Urinary bladder (tissue), 4 donors: ENCODE results near the gene APCDD1L. TPM values are rescaled to one million over a fixed set of nuclear protein-coding genes. Genes with fewer than 3 reads are reported as not detected.

Experiments
- DNase-seq: peaks from one replicate; pipeline ENCODE4 v3.0.0-alpha.2; 2015; ENCODE audit errors: extremely low spot score
- H3K27ac ChIP-seq: one replicate; pipeline ENCODE4 v1.5.1; 2013; ENCODE audit warnings: low read depth, mild to moderate bottlenecking, moderate library complexity
- H3K36me3 ChIP-seq: one replicate; pipeline ENCODE4 v1.6.1; 2013; ENCODE audit warnings: mild to moderate bottlenecking, moderate library complexity; ENCODE audit not compliant: insufficient read depth
- H3K4me1 ChIP-seq: one replicate; pipeline ENCODE4 v1.6.1; 2013; ENCODE audit warnings: mild to moderate bottlenecking, moderate library complexity; ENCODE audit not compliant: insufficient read depth
- H3K4me3 ChIP-seq: one replicate; pipeline ENCODE4 v1.5.1; 2013; ENCODE audit warnings: low read depth, low read length
- WGBS: extraction: QIAGEN DNeasy Blood & Tissue Kit; methylation state at CpG from one replicate; pipeline ENCODE4 v1.1.7; 2013; 5-methylcytosine and 5-hydroxymethylcytosine counted together
- polyA plus RNA-seq: library from polyadenylated mRNA; stranded (reverse); fragments of 200-250 nt; gene quantifications from one replicate; pipeline ENCODE4 v1.2.3, GENCODE V29; 2013
- total RNA-seq: library from RNA; depleted of rRNA; stranded (reverse); fragments of >200 nt; gene quantifications from one replicate; pipeline ENCODE4 v1.2.3, GENCODE V29; 2014
- donor health status: healthy with polysubstance abuse.
- donor health status: healthy.

Gene APCDD1L
- total and polyA plus RNA-seq, 2 donors: 3.9 to 5.6 TPM

DNA sequence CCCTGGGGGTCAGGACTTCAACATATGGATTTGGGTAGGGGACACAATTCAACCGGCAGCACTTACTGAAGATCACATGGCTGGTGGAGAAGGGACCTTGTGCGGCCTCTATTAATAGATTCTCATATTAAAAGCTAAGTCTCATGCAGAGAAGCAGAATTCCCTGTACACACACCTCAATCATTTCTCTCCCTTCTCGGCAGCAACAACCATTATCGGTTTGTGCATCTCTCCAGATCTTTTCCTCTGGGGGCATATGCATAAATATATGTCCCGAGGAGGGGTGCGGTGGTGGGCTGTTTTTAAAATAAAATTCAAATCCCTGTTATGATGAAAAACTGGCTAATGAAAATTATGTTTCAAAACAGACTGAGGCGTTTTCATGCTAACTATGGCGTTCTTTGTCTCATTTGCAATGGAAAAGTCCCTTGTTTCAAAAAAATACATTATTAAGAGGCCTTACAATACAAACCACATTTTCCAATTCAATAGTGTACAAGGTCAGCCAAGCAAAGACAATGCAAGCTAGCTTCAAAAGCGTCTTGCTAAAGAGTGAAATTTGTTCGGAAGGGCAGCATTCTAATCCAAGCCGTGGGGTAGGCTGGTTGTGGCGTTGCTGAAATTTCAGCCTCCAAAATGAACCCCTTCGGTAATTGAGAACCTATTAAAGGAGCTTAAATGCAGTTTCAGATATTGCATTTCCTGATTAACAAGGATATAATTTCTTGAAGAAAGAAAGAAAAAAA is 17.3 kb downstream of the APCDD1L start:
- Histone ChIP-seq H3K4me1 (no peaks in the 10 kb centered on the region), H3K36me3 (no peaks in the 10 kb centered on the region), H3K27ac (no peak overlapping the region), H3K4me3 (no peak overlapping the region)
- WGBS: 93% methylated on average over 13 of the region's 13 CpGs
- no peak for DNase-seq

- WGBS: 92% methylated on average over 16 of the region's 16 CpGs
- Histone ChIP-seq H3K36me3 (no peaks in the 10 kb centered on the region), H3K4me3 (no peak overlapping the region), H3K4me1 (no peaks in the 10 kb centered on the region), H3K27ac (no peak overlapping the region)
- DNase-seq: no peak
These were observed 18.0 kb downstream of the APCDD1L start for GRCh38 chr20:58497076-58497641.

GRCh38 chr20:58496429-58496769 is 18.8 kb downstream of the APCDD1L start:
- Histone ChIP-seq H3K36me3 (no peaks in the 10 kb centered on the region), H3K4me1 (no peaks in the 10 kb centered on the region), H3K4me3 (no peak overlapping the region), H3K27ac (no peak overlapping the region)
- WGBS: 97% methylated on average over 6 of the region's 6 CpGs
- DNase-seq: no peak

DNA sequence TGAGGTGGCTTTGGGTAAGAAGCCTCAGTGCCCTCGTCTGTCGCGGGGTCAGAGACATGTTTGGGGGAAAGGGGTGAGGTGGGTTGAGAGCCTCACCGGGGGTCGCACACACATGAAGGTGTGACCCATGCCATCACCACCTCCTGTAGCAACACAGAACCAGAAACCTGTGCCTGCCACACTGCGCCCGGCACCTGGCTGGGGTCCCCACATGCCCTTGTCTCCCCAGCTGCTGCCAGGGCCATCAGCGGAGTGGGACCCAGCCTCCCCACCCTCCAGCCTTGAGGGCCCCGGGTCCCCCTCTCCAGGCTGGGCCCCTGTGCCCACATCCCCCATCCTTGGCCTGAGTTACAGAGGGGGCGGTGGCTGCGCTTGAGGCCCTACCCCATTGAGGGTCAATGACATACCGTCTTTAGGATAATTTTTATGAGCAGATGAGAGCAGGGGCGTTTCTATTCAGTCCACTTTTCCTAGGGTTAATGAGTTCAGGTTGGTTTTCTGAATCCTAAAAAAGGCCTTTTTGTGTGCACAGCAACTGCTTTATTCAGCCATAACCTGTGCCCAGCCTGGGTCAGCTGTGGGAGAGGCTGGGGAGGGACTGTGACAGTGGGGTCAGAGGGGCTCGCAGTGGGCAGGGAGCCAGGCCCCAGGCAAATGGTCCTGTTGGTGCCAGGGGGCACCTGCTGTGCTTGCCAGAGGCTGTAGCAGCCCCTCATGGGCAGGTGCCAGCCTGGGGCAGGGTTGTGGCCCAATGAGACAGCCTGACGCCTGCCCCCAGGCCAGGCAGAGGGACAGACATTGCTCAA is 19.4 kb downstream of the APCDD1L start:
- 94% methylated on average over 15 of the region's 15 CpGs for WGBS
- H3K4me1 ChIP-seq: no peaks in the 10 kb centered on the region
- no peaks in the 10 kb centered on the region for H3K36me3 ChIP-seq
- H3K4me3 ChIP-seq: no peak overlapping the region
- DNase-seq: no peak
- no peak overlapping the region for H3K27ac ChIP-seq

- Histone ChIP-seq H3K36me3 (no peaks in the 10 kb centered on the region), H3K4me3 (no peak overlapping the region), H3K27ac (no peak overlapping the region), H3K4me1 (no peaks in the 10 kb centered on the region)
- no peak for DNase-seq
- 90% methylated on average over 13 of the region's 13 CpGs for WGBS
These were observed 20.1 kb downstream of the APCDD1L start for GRCh38 chr20:58494923-58495622.

- Histone ChIP-seq H3K4me1 (no peaks in the 10 kb centered on the region), H3K27ac (no peak overlapping the region), H3K36me3 (no peaks in the 10 kb centered on the region), H3K4me3 (no peak overlapping the region)
- no peak for DNase-seq
- 88% methylated on average over 4 of the region's 4 CpGs for WGBS
These were observed 22.2 kb downstream of the APCDD1L start for GRCh38 chr20:58492795-58493524.

GRCh38 chr20:58492074-58492718 is 23.0 kb downstream of the APCDD1L start:
- Histone ChIP-seq H3K4me1 (no peaks in the 10 kb centered on the region), H3K27ac (no peak overlapping the region), H3K4me3 (no peak overlapping the region), H3K36me3 (no peaks in the 10 kb centered on the region)
- 76% methylated on average over 7 of the region's 7 CpGs for WGBS
- no peak for DNase-seq

DNA sequence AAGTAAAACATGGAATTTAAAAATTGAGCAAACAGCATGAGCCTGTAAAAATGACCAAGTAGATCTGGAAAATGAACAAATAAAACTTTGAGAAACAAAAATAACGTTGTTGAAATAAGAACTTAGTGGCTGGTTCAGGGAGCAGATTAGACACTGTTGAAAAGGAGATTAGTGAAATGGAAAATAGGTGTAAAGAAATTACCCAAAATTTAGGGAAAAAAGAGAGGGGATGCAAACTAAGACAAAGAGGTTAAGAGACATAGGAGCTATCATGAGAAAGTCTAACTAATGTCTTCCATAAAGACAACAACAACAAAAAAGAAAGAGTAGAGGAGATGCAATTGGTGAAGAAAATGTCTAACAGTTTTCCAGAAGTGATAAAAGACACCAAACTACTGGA is 29.0 kb downstream of the APCDD1L start:
- 47% methylated on average over 1 of the region's 1 CpG for WGBS
- H3K36me3 ChIP-seq: no peaks in the 10 kb centered on the region
- no peak overlapping the region for H3K27ac ChIP-seq
- DNase-seq: no peak
- no peak overlapping the region for H3K4me3 ChIP-seq
- no peaks in the 10 kb centered on the region for H3K4me1 ChIP-seq

DNA sequence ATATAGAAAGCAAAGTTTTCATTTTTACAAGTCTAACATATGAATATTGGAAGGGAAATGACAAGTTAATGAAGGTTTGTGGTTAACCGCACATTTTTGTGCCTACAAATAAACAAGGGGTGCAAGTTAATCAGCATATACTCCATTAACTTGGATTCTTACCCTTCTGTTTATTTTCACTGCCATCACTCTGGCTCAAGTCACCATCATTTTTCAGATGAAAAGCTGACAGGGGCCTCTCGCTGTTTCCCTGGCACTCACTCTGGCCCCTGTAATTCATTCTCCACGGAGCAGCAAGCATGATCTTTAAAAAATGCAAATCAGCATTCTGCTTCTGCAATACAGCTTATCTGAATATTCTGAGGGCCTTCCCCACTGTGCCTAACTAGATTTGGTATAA is 29.8 kb downstream of the APCDD1L start:
- H3K4me1 ChIP-seq: no peaks in the 10 kb centered on the region
- H3K4me3 ChIP-seq: no peak overlapping the region
- H3K36me3 ChIP-seq: no peaks in the 10 kb centered on the region
- 87% methylated on average over 3 of the region's 3 CpGs for WGBS
- no peak overlapping the region for H3K27ac ChIP-seq
- no peak for DNase-seq

GRCh38 chr20:58483470-58483869 is 31.7 kb downstream of the APCDD1L start:
- 96% methylated on average over 6 of the region's 6 CpGs for WGBS

DNA sequence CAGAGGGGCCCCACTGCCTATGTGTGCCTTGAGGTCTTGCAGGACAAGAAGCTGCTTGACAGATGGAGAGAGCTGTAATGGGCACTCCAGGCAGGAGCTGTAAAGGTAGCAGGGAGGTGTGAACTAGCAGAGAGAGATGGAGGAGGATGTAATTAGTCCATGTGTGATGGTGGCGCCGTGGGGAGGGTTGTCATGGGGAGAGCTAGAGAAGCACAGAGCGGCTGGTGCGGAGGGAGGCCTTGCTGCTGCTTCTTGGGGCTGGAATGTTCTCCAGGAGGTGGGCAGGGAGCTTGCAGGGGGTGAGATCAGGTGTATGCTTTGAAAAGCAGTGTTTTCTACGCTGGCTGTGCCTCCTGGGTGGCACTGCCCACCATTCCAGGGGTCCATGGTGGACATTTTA is 32.1 kb downstream of the APCDD1L start:
- no peak for DNase-seq
- no peaks in the 10 kb centered on the region for H3K4me1 ChIP-seq
- H3K27ac ChIP-seq: no peak overlapping the region
- H3K36me3 ChIP-seq: no peaks in the 10 kb centered on the region
- WGBS: 82% methylated on average over 5 of the region's 5 CpGs
- no peak overlapping the region for H3K4me3 ChIP-seq

More at GRCh38 chr20:58483470-58483869, 31.7 kb downstream of the APCDD1L start:
- Histone ChIP-seq H3K36me3 (no peaks in the 10 kb centered on the region), H3K4me1 (no peaks in the 10 kb centered on the region), H3K27ac (no peak overlapping the region), H3K4me3 (no peak overlapping the region)
- DNase-seq: no peak

DNA sequence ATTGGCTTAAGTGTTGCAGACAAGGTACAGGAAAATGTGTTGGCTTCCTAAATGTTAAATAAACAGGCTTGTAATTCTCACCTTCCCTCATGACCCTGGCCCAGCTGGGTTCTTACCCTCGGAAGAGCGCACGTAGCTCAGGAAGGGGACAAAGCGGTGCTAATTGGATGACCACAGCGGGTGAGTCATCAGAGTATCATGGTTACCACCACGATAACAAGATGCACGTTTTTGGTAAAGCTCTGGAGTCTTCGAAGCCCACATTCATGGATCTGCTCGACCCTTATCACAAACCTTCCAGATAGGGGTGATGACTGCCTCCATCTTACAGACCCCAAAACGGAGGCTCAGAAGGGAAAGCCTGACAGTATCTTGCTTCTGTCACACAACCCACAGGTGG is 32.8 kb downstream of the APCDD1L start:
- WGBS: 81% methylated on average over 10 of the region's 10 CpGs
- H3K27ac ChIP-seq: no peak overlapping the region
- H3K36me3 ChIP-seq: no peaks in the 10 kb centered on the region
- H3K4me1 ChIP-seq: no peaks in the 10 kb centered on the region
- no peak for DNase-seq
- H3K4me3 ChIP-seq: no peak overlapping the region
